ENCODE data around the gene RHBDL2. TPM values are rescaled to one million over a fixed set of nuclear protein-coding genes. Genes with fewer than 3 reads are reported as not detected.

The RHBDL2 gene
- total RNA-seq, 4 donors from 2014 or later: not detected

DNA sequence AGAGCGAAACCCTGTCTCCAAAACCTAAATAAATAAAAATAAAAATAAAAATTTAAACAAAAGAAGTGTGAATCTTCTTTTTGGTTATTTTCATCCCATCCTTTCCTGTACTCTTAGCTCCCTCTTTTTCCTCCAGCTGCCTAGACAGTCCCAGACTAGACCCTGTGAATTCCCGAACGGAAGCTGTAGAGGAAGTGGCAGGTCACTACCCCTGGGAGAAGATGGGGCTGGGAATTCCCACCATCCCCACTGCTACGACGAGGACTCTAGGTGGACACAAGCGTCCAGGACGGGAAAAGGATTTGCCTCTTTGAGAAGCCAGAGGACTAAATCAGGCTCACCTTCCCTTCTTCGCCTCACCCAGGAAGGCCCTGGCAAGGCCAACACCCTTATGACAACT is 12.6 kb downstream of the RHBDL2 start:
- Histone ChIP-seq H3K27ac (no peak overlapping the region), H3K4me1 (no peaks in the 10 kb centered on the region), H3K9me3 (no peaks in the 10 kb centered on the region), H3K27me3 (no peaks in the 10 kb centered on the region), H3K4me3 (no peak overlapping the region), H3K36me3 (no peaks in the 10 kb centered on the region)
- no peak for ATAC-seq
- intact Hi-C loops (cut with DNase I; ENCODE audit: low total_unique reads) (no loop called here), in situ Hi-C loops (cut with MboI; ENCODE audit: low sequenced_read_pairs in 4 of 4) (no loop called here)
- TF ChIP-seq, protein P1, sequence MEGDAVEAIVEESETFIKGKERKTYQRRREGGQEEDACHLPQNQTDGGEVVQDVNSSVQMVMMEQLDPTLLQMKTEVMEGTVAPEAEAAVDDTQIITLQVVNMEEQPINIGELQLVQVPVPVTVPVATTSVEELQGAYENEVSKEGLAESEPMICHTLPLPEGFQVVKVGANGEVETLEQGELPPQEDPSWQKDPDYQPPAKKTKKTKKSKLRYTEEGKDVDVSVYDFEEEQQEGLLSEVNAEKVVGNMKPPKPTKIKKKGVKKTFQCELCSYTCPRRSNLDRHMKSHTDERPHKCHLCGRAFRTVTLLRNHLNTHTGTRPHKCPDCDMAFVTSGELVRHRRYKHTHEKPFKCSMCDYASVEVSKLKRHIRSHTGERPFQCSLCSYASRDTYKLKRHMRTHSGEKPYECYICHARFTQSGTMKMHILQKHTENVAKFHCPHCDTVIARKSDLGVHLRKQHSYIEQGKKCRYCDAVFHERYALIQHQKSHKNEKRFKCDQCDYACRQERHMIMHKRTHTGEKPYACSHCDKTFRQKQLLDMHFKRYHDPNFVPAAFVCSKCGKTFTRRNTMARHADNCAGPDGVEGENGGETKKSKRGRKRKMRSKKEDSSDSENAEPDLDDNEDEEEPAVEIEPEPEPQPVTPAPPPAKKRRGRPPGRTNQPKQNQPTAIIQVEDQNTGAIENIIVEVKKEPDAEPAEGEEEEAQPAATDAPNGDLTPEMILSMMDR (IDR thresholded peaks at IDR 0.05 in 4 of 5, conservative IDR thresholded peaks at IDR 0.05 in 1 of 5): no peak
- no peak for DNase-seq

DNA sequence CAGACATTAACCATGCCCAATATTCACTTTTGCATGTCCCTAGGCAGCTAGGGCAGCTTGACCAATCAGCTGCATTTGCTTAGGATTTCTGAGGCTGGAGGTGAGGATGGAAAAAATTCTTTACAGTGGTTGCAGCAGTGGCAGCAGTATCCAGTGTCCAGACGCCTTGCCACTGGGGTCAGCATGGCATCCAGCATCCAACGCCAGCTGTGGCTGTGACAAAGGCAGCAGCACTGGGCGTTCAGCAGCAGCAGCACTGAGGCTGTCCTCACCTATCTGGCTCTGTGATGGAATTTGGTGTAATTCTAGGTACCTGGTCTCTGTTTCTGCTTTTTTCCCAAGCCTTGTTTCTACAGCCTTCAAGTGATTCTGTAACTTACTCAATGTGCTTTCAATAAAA is 15.5 kb downstream of the RHBDL2 start:
- TF ChIP-seq, protein P1 (IDR thresholded peaks at IDR 0.05 in 4 of 5, conservative IDR thresholded peaks at IDR 0.05 in 1 of 5): no peak
- no peak for TF ChIP-seq POLR2A (IDR thresholded peaks at IDR 0.05)
- Histone ChIP-seq H3K9me3 (no peaks in the 10 kb centered on the region), H3K36me3 (no peaks in the 10 kb centered on the region), H3K4me1 (no peaks in the 10 kb centered on the region), H3K27ac (no peak overlapping the region), H3K27me3 (no peaks in the 10 kb centered on the region), H3K4me3 (no peak overlapping the region)
- intact Hi-C loops (cut with DNase I; ENCODE audit: low total_unique reads) (no loop called here), in situ Hi-C loops (cut with MboI; ENCODE audit: low sequenced_read_pairs in 4 of 4) (no loop called here)
- DNase-seq: no peak
- ATAC-seq: no peak

- intact Hi-C loops (cut with DNase I; ENCODE audit: low total_unique reads) (no loop called here), in situ Hi-C loops (cut with MboI; ENCODE audit: low sequenced_read_pairs in 4 of 4) (no loop called here)
- DNase-seq: no peak
- no peaks in the 10 kb centered on the region for H3K36me3 ChIP-seq
- H3K4me1 ChIP-seq: no peaks in the 10 kb centered on the region
- H3K27ac ChIP-seq: no peak overlapping the region
- ATAC-seq: no peak
- TF ChIP-seq, protein P1 (IDR thresholded peaks at IDR 0.05 in 4 of 5, conservative IDR thresholded peaks at IDR 0.05 in 1 of 5): no peak
- TF ChIP-seq POLR2A (IDR thresholded peaks at IDR 0.05): no peak
- H3K9me3 ChIP-seq: no peaks in the 10 kb centered on the region
- no peaks in the 10 kb centered on the region for H3K27me3 ChIP-seq
- no peak overlapping the region for H3K4me3 ChIP-seq
These were observed 16.2 kb downstream of the RHBDL2 start for GRCh38 chr1:38925391-38925790.

GRCh38 chr1:38923607-38924006 is 18.0 kb downstream of the RHBDL2 start:
- H3K27ac ChIP-seq: no peak overlapping the region
- H3K4me3 ChIP-seq: no peak overlapping the region
- H3K36me3 ChIP-seq: no peaks in the 10 kb centered on the region
- H3K27me3 ChIP-seq: no peaks in the 10 kb centered on the region
- ATAC-seq (no peak), DNase-seq (no peak)
- TF ChIP-seq POLR2A (IDR thresholded peaks at IDR 0.05): no peak
- in situ Hi-C loops (cut with MboI; ENCODE audit: low sequenced_read_pairs in 4 of 4) (no loop called here), intact Hi-C loops (cut with DNase I; ENCODE audit: low total_unique reads) (no loop called here)
- no peaks in the 10 kb centered on the region for H3K4me1 ChIP-seq
- H3K9me3 ChIP-seq: no peaks in the 10 kb centered on the region

DNA sequence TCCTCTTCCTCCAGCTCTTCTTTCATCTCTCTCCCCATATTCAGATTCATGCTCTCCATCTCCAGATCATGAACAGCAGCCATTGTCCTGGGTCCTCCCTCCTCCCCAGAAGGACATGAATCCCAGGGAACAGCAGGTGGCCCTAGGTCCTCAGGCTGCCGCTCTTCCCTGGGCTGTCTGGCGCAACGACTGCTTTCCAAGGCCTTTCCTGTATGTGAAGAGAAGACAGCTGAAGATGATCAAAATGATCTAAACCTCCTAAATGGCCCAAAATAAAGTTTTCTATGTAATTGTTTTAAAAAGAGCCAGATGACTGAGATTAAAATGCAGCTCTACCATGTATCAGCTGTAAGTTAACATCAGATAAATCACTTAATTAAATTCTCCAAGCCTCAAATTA is 22.5 kb downstream of the RHBDL2 start:
- ATAC-seq (peak in 1 of 2 donors; percentile 50), DNase-seq (no peak)
- in situ Hi-C loops (cut with MboI; ENCODE audit: low sequenced_read_pairs in 4 of 4): no loop called here
- H3K4me1 ChIP-seq: no peaks in the 10 kb centered on the region
- TF ChIP-seq, protein P1 (IDR thresholded peaks at IDR 0.05 in 4 of 5, conservative IDR thresholded peaks at IDR 0.05 in 1 of 5): no peak
- TF ChIP-seq POLR2A (IDR thresholded peaks at IDR 0.05): no peak
- no peak overlapping the region for H3K27ac ChIP-seq
- no peak overlapping the region for H3K4me3 ChIP-seq
- no peaks in the 10 kb centered on the region for H3K9me3 ChIP-seq
- no peaks in the 10 kb centered on the region for H3K27me3 ChIP-seq
- H3K36me3 ChIP-seq: no peaks in the 10 kb centered on the region
- intact Hi-C loops (cut with DNase I; ENCODE audit: low total_unique reads): no loop called here

Data from gastrocnemius medialis (tissue), 4 donors.